NCI-H526 (cell line): ENCODE data around the gene SLC25A45.

Experiments
- DNase-seq, 2 experiments: peaks; one replicate each; lab custom pipeline; 2025; lab: John Stamatoyannopoulos, UW

SLC25A45 gene

DNA sequence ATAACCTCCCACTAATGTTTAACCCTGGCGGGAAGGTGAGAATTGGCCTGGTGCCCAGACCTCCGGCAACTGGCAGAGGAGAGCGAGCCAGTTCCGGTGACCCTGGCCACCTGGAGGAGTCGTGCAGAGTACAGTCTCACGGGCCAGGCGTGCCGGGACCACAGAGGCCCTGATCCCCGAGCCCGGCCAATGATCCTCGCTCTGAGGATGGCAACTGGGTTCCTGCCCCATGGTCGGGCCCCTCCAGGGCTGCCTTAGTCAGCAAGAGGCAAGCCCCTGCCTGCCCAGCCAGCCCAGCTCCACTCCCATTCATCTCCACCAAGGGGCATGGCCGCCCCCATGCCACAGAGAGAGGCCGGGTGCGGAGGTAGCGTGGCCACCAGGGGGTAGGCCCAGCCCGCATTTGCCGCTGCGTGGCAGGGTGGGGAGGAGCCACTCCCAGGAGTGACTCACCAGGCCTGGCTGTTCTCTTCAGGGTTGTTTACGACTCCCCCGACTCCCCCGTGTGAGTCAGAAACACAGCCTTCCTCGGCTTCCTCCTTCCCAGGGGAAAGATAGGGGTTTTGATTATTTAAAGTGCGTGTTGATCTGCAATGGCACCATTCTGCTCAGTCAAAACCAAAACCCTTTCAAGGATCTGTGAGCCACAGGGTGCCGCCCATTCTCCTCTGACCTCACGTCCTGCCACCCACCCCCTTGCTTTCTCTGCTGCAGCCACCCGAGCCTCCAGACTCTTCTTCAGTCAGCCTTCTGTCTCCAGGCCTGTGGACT is at the start of gene SLC25A45:
Gene SLC25A45, minus strand, starts transcription at position 614 of the 771 bp plus-strand sequence. CDS start 695 bp downstream, outside the sequence.
- DNase-seq = peak; percentile 73 to 90

DNA sequence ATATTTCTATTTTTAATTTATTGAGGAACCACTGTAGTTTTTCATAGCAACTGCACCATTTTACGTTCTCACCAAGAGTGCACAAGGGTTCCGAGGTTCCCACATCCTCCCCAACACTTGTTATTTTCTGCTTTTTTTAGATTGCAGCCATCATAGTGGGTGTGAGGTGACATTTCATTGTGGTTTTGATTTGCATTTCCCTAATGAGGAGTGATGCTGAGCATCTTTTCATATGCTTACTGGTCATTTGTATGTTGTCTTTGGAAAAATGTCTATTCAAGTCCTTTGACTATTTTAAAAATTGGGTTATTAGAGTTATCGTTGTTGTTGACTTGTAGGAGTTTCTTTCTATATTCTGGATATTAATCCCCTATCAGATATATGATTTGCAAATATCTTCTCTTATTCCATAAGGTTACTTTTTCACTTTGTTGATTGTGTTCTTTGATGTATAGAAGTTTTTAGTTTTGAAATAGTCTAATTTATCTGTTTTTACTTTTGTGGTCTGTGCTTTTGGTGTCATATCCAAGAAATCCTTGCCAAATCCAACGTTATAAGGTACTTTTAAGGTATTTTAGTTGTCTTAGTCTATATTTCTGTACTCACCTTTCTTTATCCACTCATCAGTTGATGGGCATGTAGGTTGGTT is 49.1 kb upstream of the SLC25A45 start:
- DNase-seq = no peak

- no peak for DNase-seq
These were observed 48.2 kb upstream of the SLC25A45 start for GRCh38 chr11:65430406-65431217.

DNA sequence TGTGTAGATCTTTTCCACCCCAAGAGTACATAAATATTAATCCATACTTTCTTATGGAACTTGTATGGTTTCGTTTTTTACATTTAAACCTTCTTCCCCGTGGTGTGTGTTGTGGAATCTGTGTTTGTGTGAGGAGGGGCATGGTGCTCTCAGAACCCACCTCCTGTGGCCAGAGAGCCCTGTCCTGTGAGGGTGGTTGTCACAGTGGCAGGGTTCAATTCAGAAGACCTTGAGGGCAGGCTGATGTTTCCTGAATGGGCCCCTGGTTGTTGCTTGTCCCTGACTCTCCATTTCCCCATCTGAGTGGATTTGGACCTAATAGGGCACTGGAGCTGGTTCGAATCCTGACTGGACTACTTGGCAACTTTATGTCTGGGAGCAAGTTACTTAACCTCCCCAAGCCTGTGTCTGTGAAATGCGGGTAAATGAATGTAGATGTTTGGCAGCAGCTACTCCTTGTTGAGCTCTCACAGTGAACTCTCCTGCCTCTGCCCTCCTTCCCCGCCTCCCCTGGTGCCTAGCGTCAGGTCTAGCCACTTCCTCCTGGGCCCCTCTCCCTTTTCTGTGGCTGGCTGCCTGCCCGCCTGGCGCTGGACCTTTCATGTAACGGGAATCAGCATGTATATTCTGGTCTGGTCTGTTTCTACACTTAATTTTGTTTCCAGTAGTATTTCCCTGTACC is 47.4 kb upstream of the SLC25A45 start:
- DNase-seq = peak; percentile 34 to 60

- peak in 1 of 2 experiments; percentile 48 for DNase-seq
These were observed 46.7 kb upstream of the SLC25A45 start for GRCh38 chr11:65429068-65429681.

DNA sequence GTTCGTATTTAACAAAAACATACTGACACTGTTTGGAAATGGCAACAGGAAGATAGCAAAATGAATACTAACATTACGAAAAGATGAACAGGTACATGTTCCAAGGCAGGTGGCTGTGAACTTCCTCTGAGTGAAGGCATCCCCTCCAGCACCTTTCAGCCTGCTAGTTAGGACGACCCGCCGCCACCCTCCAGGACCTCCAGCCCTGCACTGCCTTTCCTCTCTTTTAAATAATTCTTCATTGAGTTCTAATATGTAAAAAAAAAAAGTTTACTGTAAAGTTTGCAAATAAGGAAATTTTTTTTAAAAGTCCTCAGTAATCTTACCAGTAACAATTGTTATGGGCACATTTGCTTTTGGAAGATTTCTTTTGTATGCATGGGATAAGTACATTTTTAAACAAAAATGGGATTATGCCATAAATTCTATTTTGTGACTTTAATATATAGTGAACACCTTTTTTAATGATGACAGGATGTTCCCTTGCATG is 46.2 kb upstream of the SLC25A45 start:
- no peak for DNase-seq

DNA sequence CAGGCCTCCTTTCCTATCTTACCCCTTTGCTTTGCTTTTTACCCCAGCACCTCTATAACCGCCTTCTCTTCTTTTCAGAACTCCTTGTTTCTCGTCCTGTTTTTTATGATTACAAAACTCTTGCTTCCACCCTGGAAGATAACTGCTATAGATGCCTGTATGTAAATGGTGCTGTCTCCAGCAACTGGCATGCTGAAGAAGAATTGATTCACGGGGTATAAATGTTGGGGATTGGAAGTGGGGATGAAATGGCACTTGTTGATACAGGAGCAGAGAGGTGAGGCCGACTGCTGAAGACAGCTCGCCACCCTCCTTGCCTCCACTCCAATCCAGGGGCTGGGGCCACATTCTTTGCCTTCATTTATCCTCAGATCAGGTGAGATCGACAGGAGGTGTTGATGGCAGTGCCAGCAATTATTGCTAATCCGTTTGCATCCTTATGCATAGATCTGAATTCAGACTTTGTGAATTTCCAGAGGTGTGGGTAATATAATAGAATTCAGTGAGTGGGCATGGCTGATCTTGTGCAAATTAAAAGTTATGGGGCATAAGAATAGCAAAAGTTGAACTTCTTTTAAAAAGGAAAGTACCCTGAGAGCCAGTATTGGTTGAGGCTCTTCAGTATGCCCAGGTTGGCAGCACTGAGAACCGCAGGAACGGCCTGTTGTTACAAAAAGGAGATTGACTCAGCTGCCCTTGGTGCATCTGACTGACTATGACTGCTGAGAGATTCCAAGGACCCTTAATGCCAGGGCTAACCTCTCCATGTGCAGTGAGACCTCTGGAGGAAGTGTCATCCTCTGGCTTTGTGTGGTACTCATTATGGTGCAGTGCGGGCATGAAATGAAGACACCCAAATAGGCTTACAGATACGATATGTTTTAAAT is 45.5 kb upstream of the SLC25A45 start:
- peak; percentile 52 to 53 for DNase-seq

- DNase-seq = peak in 1 of 2 experiments; percentile 65
These were observed 44.6 kb upstream of the SLC25A45 start for GRCh38 chr11:65426839-65427690.

GRCh38 chr11:65425971-65426838 is 43.8 kb upstream of the SLC25A45 start:
- DNase-seq = no peak

DNA sequence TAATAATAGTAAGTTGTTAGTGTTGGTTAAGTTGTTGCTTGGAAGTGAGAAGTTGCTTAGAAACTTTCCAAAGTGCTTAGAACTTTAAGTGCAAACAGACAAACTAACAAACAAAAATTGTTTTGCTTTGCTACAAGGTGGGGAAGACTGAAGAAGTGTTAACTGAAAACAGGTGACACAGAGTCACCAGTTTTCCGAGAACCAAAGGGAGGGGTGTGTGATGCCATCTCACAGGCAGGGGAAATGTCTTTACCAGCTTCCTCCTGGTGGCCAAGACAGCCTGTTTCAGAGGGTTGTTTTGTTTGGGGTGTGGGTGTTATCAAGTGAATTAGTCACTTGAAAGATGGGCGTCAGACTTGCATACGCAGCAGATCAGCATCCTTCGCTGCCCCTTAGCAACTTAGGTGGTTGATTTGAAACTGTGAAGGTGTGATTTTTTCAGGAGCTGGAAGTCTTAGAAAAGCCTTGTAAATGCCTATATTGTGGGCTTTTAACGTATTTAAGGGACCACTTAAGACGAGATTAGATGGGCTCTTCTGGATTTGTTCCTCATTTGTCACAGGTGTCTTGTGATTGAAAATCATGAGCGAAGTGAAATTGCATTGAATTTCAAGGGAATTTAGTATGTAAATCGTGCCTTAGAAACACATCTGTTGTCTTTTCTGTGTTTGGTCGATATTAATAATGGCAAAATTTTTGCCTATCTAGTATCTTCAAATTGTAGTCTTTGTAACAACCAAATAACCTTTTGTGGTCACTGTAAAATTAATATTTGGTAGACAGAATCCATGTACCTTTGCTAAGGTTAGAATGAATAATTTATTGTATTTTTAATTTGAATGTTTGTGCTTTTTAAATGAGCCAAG is 42.9 kb upstream of the SLC25A45 start:
- peak in 1 of 2 experiments; percentile 50 for DNase-seq

- DNase-seq = no peak
These were observed 42.0 kb upstream of the SLC25A45 start for GRCh38 chr11:65424205-65425104.

GRCh38 chr11:65423516-65424204 is 41.2 kb upstream of the SLC25A45 start:
- no peak for DNase-seq

DNA sequence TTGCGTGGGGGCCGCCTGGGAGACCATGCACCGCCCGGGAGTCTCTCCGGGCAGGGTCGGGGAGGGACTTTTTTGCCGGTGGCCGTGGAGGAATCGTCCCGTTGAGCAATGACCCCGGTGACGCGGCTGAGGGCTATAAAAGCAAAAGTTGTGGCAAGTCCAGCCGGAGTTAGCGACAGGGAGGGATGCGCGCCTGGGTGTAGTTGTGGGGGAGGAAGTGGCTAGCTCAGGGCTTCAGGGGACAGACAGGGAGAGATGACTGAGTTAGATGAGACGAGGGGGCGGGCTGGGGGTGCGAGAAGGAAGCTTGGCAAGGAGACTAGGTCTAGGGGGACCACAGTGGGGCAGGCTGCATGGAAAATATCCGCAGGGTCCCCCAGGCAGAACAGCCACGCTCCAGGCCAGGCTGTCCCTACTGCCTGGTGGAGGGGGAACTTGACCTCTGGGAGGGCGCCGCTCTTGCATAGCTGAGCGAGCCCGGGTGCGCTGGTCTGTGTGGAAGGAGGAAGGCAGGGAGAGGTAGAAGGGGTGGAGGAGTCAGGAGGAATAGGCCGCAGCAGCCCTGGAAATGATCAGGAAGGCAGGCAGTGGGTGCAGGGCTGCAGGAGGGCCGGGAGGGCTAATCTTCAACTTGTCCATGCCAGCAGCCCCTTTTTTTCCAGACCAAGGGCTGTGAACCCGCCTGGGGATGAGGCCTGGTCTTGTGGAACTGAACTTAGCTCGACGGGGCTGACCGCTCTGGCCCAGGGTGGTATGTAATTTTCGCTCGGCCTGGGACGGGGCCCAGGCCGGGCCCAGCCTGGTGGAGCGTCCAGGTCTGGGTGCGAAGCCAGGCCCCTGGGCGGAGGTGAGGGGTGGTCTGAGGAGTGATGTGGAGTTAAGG is 40.4 kb upstream of the SLC25A45 start, which contains the start of gene NEAT1:
Gene NEAT1, plus strand, starts transcription at position 166 of the 883 bp plus-strand sequence.
- peak; percentile 78 to 92 for DNase-seq
